Breast epithelium (tissue), 4 donors: Measurements from ENCODE around the gene GADL1. TPM values are rescaled to one million over a fixed set of nuclear protein-coding genes. Genes with fewer than 3 reads are reported as not detected.

Experiments used
- DNase-seq, 2 donors: peaks; one replicate each; pipeline ENCODE4 v3.0.0-alpha.2; 2019; ENCODE audit warnings: low spot score in 2 of 2
- H3K27ac ChIP-seq, 2 donors: fragments of 200-600 bp; sonication (generic) in 1 of 2; one replicate each; pipeline ENCODE4 v1.5.1; 2016 to 2019; ENCODE audit warnings: mild to moderate bottlenecking in 1 of 2
- H3K27me3 ChIP-seq, 2 donors: fragments of 200-600 bp; sonication (generic) in 1 of 2; one replicate each; pipeline versions ENCODE4 v1.5.1 to v1.6.0; 2017 to 2019; ENCODE audit warnings: control low read depth in 1 of 2, mild to moderate bottlenecking in 1 of 2
- H3K36me3 ChIP-seq: fragments of 200-600 bp; one replicate; pipeline ENCODE4 v1.5.1; 2019
- H3K4me1 ChIP-seq, 2 donors: fragments of 200-600 bp; sonication (generic); one replicate each; pipeline ENCODE4 v1.5.1; 2016 to 2019; ENCODE audit warnings: control low read depth in 1 of 2
- H3K4me3 ChIP-seq, 3 donors: fragments of 200-600 bp; sonication (generic); 1 replicate in 2 of 3; 2 replicates in 1 of 3; pipeline ENCODE4 v1.5.1; 2016 to 2019; ENCODE audit warnings: mild to moderate bottlenecking in 3 of 3, moderate library complexity in 2 of 3
- H3K9me3 ChIP-seq, 2 donors: fragments of 200-600 bp; sonication (generic) in 1 of 2; one replicate each; pipeline ENCODE4 v1.5.1; 2016 to 2019; ENCODE audit warnings: control low read depth in 1 of 2
- CTCF ChIP-seq, 3 donors: fragments of 450-650 bp; IDR thresholded peaks; one replicate each; pipeline ENCODE4 v1.5.1; 2016 to 2017; ENCODE audit warnings: antibody characterized with exemption in 3 of 3, mild to moderate bottlenecking in 3 of 3, moderate library complexity in 3 of 3
- POLR2A ChIP-seq: fragments of 450-650 bp; IDR thresholded peaks from one replicate; pipeline ENCODE4 v1.6.1; 2016; ENCODE audit warnings: antibody characterized with exemption, mild to moderate bottlenecking, moderate library complexity
- POLR2AphosphoS5 ChIP-seq, 3 donors: sonication (generic); formaldehyde crosslinking; IDR thresholded peaks; one replicate each; pipeline ENCODE4 v1.6.1; 2017; ENCODE audit warnings: antibody characterized with exemption in 3 of 3
- intact Hi-C: fragments of 100-400 bp; cut with DNase I; formaldehyde crosslinking; loops from one replicate; pipeline ENCODE4 v1.15.1; 2023; ENCODE audit warnings: low total_unique reads
- total RNA-seq, 3 donors: library from RNA; depleted of rRNA; stranded (reverse); fragments of >200 nt; gene quantifications; one replicate each; pipeline ENCODE4 v1.1.0, GENCODE V29; 2016

The GADL1 gene
- total RNA-seq, 3 donors from 2014 or later = not detected

GRCh38 chr3:30679045-30679444 is 215.4 kb downstream of the GADL1 start:
- Histone ChIP-seq H3K27ac (peak overlapping the region; percentile 13 to 21), H3K36me3 (peaks cover under 1% of the 10 kb centered on the region), H3K4me3 (no peak overlapping the region), H3K4me1 (peaks cover 0 to 4% of the 10 kb centered on the region in 2 donors), H3K27me3 (no peaks in the 10 kb centered on the region), H3K9me3 (no peaks in the 10 kb centered on the region)
- no peak for DNase-seq
- TF ChIP-seq POLR2AphosphoS5 (IDR thresholded peaks at IDR 0.05) (no peak), POLR2A (no peak), CTCF (IDR thresholded peaks at IDR 0.05) (no peak)
- intact Hi-C loops = no loop called here

DNA sequence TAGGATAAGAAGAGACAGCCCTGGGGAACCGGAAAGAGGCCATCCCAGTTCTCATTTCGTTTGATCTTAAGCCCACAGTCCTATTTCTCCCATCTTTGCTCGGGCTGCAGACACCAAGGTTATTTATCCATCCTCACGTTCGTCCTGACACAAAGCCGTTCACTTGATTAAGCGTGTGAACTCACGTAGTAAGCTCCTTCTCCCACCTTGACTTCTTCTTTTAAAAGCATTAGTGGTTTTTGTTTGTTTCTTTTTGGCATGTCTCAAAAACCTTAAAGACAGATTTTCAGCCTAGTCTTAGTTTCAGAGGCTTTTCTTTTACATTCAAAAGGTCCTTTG is 217.1 kb downstream of the GADL1 start:
- TF ChIP-seq CTCF (IDR thresholded peaks at IDR 0.05) = no peak
- no peak for TF ChIP-seq POLR2A
- no peak for TF ChIP-seq POLR2AphosphoS5 (IDR thresholded peaks at IDR 0.05)
- DNase-seq = no peak
- Histone ChIP-seq H3K27ac (no peak overlapping the region), H3K9me3 (no peaks in the 10 kb centered on the region), H3K4me1 (peaks cover 0 to 4% of the 10 kb centered on the region in 2 donors), H3K27me3 (no peaks in the 10 kb centered on the region), H3K4me3 (no peak overlapping the region), H3K36me3 (peaks cover 6% of the 10 kb centered on the region)
- intact Hi-C loops = no loop called here

GRCh38 chr3:30676424-30677346 is 217.8 kb downstream of the GADL1 start:
- TF ChIP-seq POLR2A (no peak), CTCF (IDR thresholded peaks at IDR 0.05) (no peak), POLR2AphosphoS5 (IDR thresholded peaks at IDR 0.05) (no peak)
- Histone ChIP-seq H3K4me3 (no peak overlapping the region), H3K36me3 (peaks cover 6% of the 10 kb centered on the region), H3K27ac (peak overlapping the region; percentile 13 to 18), H3K27me3 (no peaks in the 10 kb centered on the region), H3K9me3 (no peaks in the 10 kb centered on the region), H3K4me1 (peaks cover 0 to 4% of the 10 kb centered on the region in 2 donors)
- DNase-seq = no peak
- intact Hi-C loops = no loop called here
